AML-193 (cell line): ENCODE data around the gene LRP5.

ENCODE experiments used
- DNase-seq, 2 experiments: peaks; one replicate each; lab custom pipeline; 2025; lab: John Stamatoyannopoulos, UW

The LRP5 gene

GRCh38 chr11:68347345-68347744, 35.0 kb downstream of the LRP5 start:
- DNase-seq: no peak

- no peak for DNase-seq
These were observed 35.5 kb downstream of the LRP5 start for GRCh38 chr11:68347841-68348240.

- no peak for DNase-seq
These were observed 37.3 kb downstream of the LRP5 start for GRCh38 chr11:68349461-68350249.

- no peak for DNase-seq
These were observed 38.5 kb downstream of the LRP5 start for GRCh38 chr11:68350759-68351449.

GRCh38 chr11:68351450-68352275, 39.3 kb downstream of the LRP5 start:
- no peak for DNase-seq

GRCh38 chr11:68352591-68352990, 40.2 kb downstream of the LRP5 start:
- DNase-seq: no peak

GRCh38 chr11:68353118-68353517, 40.7 kb downstream of the LRP5 start:
- no peak for DNase-seq

GRCh38 chr11:68353669-68354068, 41.3 kb downstream of the LRP5 start:
- no peak for DNase-seq

- DNase-seq: no peak
These were observed 41.9 kb downstream of the LRP5 start for GRCh38 chr11:68354148-68354872.

- DNase-seq: no peak
These were observed 43.1 kb downstream of the LRP5 start for GRCh38 chr11:68355471-68355870.

GRCh38 chr11:68357568-68357967, 45.2 kb downstream of the LRP5 start:
- DNase-seq: no peak

- DNase-seq: no peak
These were observed 46.0 kb downstream of the LRP5 start for GRCh38 chr11:68358416-68358815.

GRCh38 chr11:68361702-68362101, 49.3 kb downstream of the LRP5 start:
- no peak for DNase-seq

- DNase-seq: no peak
These were observed 50.5 kb downstream of the LRP5 start for GRCh38 chr11:68362801-68363379.

GRCh38 chr11:68363776-68364175, 51.4 kb downstream of the LRP5 start:
- no peak for DNase-seq

- DNase-seq: no peak
These were observed 52.2 kb downstream of the LRP5 start for GRCh38 chr11:68364581-68364980.

GRCh38 chr11:68365943-68366435, 53.6 kb downstream of the LRP5 start:
- DNase-seq: no peak

- DNase-seq: no peak
These were observed 54.9 kb downstream of the LRP5 start for GRCh38 chr11:68367252-68367651.

- no peak for DNase-seq
These were observed 57.4 kb downstream of the LRP5 start for GRCh38 chr11:68369756-68370155.

GRCh38 chr11:68370211-68371111, 58.1 kb downstream of the LRP5 start:
- DNase-seq: no peak
